HG02885 (cell line): ENCODE results near the gene PLAU.
"Not testable (repeated sequence)": the region's sequence is repeated elsewhere in the genome, so short reads cannot be mapped to it uniquely, and the experiment has no call there.

Source experiments
- ATAC-seq: cut with Tn5 transposase; IDR thresholded peaks from one replicate; pipeline ENCODE4 v1.9.1; 2021; ENCODE audit warnings: mild to moderate bottlenecking; ENCODE audit not compliant: unreplicated experiment, poor library complexity

Gene PLAU

DNA sequence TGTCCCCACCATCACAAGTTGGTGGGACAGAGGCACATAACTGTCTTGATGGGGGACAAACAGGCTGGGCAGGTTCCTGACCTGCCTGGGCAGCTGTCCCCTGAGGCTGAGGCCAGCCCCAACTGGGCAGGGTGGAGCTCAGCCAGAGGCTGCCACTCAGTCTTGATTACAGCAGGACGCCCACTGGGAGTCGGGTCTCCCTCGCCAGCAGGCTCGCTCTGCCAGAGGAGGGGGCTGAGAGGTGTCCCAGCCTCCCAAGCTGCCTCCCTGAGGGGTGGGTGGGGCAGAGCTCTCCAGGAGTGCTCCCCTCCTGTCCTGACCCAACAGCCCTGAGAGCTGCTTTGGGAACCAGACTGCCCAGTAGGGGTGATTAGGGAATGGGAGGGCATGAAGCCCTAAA lies 34.8 kb upstream of the PLAU start:
- ATAC-seq = no peak

DNA sequence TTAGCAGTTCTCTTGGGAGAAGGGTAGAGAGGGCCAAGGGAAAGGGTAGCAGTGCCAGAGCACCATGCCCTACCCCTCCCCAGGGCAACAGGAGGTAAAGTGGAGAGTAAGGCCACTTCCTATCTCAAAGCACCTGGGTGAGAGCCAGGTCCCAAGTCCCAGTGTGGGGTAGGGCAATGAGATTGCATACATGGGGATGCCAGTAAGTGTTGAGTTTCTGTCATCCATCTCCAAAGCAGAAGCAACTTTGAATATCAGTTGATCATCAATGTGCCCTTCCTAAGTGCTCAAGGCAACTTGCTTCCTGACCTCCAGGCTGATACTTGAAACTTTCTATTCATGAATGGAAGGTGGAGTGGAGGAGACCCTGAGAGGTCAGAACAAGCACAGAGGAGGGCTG lies 34.4 kb upstream of the PLAU start:
- ATAC-seq = no peak

GRCh38 chr10:73876971-73877370 lies 34.0 kb upstream of the PLAU start:
- ATAC-seq = no peak

- ATAC-seq = no peak
Observed at GRCh38 chr10:73877533-73878160, 33.3 kb upstream of the PLAU start.

DNA sequence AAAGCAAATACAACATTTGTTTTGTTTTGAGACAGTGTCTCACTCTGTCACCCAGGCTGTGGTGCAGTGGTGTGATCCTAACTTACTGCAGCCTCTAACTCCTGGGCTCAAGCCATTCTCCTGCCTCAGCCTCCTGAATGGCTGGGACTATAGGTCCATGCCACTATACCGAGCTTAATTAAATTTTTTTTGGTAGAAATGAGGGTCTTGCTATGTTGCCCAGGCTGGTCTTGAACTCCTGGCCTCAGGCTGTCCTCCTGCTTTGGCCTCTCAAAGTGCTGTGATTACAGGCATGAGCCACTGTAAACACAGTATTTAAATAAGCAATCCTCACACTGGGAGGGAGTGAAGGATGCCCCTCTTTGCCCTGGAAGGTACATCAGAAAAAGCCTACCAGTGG lies 32.6 kb upstream of the PLAU start:
- no peak for ATAC-seq

DNA sequence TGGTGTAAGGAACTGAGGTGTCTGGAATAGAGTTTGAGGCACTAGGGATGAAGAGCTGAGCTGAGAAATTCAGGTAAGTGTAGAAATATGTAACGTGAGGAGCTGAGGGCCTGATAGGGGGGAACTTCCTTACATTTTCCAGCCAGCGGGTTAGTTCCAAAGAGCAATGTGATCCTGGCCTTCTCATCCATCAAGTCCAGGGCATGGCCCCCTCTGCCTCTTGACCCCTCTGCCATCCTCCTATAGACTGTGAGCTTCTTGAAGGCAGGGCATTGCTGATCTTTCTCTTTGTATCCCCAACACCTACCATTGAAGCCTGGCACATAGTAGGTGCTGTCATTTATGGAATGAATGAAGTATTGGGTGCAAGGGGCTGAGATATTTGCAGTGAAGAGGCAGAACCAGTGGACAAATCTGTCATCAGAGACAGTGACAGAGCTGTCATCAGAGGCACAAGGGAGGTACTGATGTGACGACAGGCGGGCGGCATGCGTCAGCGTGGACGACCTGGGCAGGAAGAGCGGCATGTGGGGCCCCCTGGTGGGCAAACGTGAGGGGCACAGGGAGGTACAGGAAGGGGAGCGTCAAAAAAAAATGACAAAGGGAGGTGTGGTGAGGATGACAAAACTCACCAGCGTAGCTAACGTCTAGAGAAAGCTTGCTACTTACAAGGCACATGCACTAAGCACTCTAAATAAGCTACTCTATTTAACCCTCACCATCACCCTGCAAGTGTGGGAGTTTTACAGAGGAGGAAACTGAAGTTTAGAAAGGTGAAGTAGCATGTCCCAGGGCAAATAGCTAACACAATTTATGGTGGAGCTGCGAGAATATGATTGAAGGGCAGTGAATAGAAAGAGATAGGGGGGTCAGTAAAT lies 31.4 kb upstream of the PLAU start:
- peak; percentile 89 for ATAC-seq

GRCh38 chr10:73881221-73881919 lies 29.6 kb upstream of the PLAU start:
- no peak for ATAC-seq

DNA sequence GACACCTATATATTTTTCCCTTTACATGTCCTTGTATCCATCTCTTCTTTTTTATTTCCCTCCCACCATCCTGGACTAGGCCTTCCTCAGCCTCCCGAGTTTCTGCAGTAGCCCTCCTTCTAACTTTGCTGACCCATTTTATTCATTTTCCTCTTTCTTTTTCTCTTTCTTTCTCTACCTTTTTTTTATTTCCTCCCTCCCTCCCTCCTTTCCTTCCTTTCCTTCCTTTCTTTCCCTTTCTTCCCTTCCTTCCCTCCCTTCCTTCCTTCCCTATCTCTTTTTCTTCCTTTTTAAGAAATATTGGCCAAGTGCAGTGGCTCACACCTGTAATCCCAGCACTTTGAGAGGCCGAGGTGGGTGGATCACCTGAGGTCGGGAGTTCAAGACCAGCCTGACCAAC lies 26.9 kb upstream of the PLAU start:
- no peak for ATAC-seq

- peak; percentile 71 for ATAC-seq
Observed at GRCh38 chr10:73886085-73886529, 24.8 kb upstream of the PLAU start.

DNA sequence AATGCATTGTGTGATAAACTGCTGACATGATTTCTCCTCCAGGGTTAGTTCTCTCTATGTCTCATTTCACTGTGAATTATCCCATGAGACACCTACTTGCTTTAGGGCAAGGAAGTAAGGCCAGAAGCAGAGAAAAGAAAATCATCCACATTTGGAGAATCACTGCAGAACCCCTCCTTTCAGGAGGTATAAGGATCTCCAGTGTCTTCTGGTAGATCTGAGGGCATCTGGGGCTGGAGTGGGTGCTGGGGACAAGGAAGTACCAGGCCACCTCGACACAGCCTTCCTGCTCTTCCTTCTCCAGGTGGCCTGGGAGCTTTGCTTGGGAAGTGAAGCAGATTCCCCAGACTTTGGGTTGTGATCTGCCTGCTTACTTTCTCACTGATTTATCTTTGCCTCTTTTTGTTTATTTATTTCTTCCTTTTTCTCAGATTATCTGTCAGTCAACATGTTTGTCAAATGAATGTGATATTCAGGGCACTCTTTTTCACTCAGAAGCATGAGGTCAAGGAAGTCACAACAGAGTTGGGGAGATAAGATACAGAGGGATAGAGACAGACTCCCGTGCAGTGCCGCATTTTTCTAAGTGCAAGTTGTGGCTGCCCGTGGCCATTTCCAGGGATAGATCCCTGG lies 24.2 kb upstream of the PLAU start:
- no peak for ATAC-seq

DNA sequence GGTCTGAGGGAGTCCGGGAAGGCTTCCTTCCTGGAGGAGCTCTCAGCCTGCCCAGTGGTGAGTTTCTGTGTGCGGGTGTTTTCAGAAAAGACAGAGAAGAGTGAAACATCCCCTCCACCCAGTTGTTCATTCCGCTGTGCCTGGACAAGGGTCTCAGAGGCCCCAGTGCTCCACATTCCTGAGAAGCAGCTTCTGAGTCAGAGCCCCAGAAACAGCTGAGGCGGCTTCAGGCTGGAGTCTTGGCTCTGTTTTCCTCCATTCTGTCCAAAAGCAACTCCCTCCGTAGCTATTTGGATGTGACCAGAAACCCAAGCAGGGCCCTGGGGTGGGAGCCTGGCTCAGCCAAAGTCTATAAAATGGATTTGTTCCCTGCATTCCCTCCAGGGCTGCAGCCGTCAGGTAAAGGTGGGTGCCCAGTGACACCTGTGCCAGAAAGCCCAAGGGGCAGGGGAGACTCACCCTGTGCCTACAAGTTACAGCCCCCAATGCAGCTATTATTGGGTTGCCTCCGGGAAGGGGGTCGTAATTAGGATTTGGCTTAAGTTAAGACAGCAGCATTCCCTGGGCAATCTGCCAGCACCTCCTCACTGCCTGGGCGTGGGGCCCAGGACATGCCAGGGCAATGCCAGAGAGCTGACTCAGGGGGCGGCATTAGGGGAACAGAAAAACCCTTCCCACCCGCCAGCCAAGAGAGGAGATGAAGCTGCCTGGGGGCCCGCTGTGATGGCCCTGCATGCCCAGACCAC lies 23.5 kb upstream of the PLAU start:
- ATAC-seq = no peak

DNA sequence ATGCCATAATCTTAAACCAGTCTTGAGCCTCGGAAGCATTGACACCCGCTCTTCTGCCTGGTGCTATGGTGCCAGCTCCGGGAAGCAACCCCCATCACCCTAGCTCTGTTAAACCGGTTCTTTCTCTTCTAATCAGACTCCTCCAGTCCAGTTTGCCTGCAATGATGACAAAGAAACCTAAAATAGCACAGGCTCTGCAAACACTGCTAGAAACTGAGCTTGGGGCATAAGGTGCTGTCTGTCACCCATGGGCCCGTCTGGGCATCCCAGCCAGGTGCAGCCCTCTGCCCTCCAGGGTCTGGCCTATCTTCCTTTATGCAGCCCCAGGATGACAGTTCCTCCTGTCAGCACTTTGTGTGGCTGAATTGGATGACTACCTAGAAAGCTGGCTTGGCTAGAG lies 22.4 kb upstream of the PLAU start:
- ATAC-seq = no peak

GRCh38 chr10:73889014-73889413 lies 21.9 kb upstream of the PLAU start:
- no peak for ATAC-seq

- ATAC-seq = not testable (repeated sequence)
Observed at GRCh38 chr10:73889416-73889815, 21.5 kb upstream of the PLAU start.

DNA sequence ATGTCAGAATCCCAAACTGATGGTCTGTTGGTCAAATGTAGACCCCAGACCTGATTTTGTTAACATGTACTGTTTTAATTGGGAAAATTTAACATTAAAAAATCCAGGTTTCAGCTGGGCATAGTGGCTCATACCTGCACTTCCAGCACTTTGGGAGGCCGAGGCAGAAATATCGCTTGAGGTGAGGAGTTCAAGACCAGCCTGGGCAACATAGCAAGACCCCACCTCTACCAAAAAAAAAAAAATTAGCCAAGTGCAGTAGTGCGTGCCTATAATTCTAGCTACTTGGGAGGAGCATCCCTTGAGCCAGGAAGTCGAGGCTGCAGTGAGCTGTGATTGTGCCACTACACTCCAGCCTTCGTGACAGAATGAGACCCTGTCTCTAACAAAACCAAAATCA lies 20.7 kb upstream of the PLAU start:
- no peak for ATAC-seq

GRCh38 chr10:73890830-73891229 lies 20.1 kb upstream of the PLAU start:
- not testable (repeated sequence) for ATAC-seq

- no peak for ATAC-seq
Observed at GRCh38 chr10:73891540-73891939, 19.4 kb upstream of the PLAU start.

- ATAC-seq = no peak
Observed at GRCh38 chr10:73892310-73893030, 18.5 kb upstream of the PLAU start.

GRCh38 chr10:73893426-73893825 lies 17.5 kb upstream of the PLAU start:
- no peak for ATAC-seq
